ENCODE data around the gene VDAC2.

The VDAC2 gene

DNA sequence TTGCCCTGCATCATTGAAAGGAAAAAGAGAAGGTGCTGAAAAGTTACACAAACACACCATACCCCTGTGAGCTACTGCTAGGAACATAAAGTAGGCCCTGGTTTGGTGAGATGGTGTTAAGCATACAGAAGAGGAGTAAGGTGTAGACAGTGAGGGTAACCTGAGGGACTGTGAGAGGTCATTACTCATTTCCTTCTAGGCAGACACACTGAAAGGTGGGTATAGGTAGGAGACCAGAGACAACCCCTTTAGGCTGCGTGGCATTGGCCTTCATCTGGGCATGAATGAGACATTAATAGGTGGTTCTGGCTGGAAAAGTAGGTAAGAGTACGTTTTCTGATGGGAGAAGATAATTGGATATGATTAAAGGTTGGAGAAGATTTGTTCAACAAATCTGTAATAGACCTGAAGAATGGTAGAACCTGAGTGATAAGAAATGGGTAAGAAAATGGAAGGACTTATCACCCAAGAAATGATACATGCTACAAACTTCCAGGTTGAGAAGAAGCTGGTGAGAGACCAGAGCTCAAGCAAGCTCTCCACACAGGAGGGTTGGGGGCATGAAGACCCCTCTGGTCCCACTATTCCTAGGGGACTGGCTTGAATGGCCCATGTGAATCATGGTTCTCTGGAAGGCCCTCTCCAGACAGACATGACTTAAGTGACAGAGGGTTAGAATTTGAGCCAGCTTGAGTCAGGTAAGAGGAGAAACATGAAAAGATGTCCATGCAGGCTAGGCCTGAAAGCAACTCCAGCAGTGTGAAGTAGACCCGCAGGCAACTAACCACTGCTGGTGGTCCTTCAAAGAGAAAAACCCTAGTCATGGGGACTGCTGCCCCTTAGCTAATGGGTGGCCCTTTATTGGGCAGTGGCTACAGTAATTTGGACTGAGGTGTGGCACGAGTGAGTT is 21.3 kb downstream of the VDAC2 start:
- no peak for DNase-seq

DNA sequence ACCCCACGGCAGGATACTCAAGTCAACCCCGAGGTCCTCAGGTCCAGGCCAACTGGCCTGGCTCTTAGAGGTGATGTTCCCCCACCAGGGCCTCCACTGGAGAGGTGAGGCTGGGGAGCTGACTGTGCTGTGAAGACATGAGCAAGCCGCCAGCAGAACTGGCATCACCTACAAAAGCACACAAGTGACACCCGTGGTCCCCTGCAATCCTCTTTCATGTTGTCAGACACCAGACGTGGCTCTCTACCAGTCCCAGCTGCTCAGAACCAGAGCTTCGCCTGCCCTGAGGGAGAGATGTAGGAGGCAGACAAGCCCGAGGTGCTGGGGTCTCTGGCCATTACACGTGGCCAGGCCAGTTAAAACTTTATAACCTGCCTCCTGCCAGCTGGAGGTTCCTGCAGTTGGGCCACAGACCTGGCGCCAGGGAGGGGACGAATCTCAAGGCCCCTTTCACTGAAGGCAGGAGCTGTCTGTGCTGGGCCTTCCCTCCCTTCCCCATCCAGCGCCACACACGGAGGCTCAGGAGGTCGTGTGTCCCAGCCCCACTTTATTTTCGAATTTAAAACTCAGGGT is 22.9 kb downstream of the VDAC2 start:
- DNase-seq: no peak

GRCh38 chr10:75234017-75234682 is 23.6 kb downstream of the VDAC2 start:
- DNase-seq: no peak

GRCh38 chr10:75234683-75235374 is 24.2 kb downstream of the VDAC2 start:
- DNase-seq: no peak

- peak; percentile 51 for DNase-seq
Measured at GRCh38 chr10:75235375-75236177, 25.0 kb downstream of the VDAC2 start, which contains the start of gene COMTD1. Gene COMTD1 (minus strand): TSS chr10:75235957. CDS start chr10:75235928, 29 bp downstream.

DNA sequence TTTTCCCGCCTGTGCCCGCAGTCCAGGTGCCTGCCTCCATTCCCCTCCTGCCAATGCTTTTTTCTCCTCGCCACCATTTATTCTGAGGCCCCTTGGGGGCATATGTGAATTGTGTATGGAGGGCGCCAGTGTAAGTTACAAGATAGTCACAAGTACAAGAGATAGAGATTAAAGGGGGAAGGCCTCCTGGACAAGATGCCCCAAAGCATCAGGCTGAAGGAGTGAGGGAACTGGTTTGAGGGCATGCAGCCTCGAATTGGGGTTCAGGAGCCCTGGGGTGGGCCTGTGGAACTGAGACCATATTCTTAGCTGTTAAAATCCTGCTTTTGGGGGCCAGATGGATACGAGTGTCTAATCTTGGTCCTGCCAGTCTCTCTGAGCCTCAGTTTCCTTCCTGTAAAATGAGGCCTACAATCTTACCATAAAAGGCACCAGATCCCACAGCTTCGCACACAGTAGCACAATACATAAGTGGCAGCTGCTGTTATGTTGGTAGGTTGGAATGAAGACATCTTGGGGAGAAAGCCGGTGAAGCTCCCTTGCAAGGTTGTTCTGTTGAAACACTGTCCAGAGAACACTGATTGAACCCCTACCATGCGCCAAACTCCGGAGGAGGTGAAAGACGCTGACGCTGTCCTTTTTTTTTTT is 25.7 kb downstream of the VDAC2 start:
- no peak for DNase-seq

DNA sequence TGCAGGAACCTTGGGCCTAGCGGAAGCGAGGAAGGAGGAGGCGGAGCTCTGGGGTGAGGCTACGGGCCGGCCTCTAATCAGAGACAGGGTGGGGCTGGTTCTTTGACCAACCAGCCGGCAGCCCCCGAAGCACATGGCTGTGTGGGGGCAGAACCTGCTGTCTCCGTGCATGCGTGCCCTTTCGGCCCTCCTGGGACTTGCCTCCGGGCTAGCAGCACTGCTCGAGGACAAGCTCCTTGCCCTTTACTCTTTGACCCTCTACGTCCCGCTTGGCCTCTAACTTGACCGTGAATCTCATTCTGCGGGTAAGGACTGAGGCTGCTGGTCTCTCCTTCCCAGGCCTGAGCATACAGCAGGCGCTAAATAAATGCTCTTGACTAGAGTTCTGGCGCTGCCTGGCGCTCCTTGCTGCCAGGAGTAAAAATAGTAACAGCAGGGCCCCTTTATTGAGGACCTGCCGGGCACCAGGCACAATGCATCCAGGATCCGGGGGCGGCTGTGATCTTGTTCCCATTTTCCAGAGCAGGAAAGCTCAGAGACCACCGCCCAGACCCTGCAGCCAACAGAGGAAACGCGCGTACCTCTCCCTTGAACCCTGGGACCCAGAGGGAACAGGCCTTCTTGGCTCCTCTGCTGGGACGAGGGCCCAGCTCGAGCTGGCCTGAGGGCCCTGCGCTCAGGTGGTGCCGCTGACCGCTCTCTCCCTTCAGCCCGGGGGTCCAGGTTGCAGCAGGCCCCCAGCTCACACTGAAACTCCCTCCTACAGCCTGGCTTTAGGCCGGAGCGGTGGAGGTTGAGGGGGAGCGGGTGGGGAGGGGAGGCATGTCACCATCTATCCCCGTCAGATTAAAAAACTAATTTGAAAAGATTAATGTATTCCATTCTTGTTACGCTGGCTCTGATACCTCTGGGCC is 27.8 kb downstream of the VDAC2 start:
- no peak for DNase-seq

- no peak for DNase-seq
Measured at GRCh38 chr10:75239096-75239790, 28.6 kb downstream of the VDAC2 start.

- DNase-seq: no peak
Measured at GRCh38 chr10:75240329-75241076, 29.9 kb downstream of the VDAC2 start.

DNA sequence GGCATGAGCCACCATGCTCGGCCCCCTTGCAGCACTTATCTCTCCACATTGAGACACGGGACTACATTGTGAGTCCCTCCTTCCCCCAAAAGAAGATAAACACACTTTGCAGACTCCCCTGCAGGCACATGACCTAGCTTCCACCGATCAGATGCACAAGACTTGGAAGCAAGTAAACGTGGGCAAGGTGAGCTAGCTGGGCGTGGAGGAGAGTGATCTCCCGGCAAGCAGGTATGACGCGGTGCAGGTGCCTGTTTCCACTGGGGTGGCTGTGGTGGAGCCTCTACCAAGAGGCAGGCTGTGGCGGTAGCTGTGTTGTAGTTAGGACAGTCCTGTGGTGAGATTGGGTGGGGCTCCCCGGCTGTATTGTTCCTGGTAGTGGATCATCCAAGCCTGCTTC is 32.8 kb downstream of the VDAC2 start:
- DNase-seq: no peak

DNA sequence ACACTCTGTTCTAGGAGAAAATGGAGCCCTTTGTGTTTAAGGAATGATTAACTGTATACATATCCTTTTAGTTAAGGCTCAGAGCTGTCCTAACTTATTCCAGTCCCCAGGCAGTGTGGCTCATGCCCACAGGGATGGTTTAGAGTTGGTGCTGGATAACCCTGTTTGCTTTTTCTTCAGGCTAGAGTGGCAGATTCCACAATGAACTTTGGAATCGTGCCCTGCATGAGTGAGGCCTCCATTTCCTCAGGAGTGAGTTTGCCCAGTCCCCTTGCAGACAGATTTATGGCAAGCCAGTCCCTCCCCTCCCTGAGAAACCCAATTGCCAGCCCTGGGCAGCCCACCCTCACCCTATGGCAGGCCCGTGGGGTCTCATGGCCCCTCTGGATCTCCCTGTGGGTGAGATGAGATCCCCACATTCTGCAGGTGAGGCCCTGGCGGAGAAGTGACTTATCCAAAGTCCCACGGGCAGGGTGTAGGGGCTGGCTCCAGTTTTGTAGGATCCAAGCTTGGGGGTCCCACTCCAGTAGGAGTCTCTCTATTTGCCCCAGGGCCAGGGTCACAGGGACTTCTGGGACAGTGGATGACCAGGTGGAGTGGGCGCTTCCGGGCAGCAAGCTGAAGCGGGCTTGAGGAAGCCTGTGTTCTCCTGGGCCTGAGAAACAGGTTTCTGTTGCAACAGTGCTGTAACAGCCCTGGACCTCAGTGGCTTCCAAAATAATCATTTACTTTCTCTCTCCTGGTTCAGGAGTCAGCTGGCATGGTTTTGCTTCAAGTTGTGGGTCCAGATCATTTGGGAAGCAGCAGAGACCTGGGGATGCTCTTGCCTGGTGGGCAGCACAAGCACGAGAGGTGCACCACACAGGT is 34.1 kb downstream of the VDAC2 start:
- no peak for DNase-seq

- no peak for DNase-seq
Measured at GRCh38 chr10:75245354-75246250, 35.0 kb downstream of the VDAC2 start.

DNA sequence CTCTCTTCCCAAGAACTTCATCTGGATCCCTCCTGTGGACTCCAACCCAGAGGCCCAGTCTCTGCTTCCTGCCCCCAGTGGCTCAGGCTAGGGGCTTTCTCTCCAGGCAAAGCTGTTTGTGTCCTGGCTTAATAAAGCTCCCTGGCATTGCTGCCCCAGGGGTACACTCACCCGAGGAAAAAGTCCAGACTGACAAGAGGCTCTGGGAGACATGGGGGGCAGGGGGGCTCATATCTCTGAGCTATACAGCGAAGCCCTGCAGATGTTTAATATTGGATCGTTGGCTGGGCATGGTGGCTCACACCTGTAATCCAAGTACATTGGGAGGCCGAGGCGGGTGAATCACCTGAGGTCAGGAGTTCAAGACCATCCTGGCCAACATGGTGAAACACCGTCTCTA is 35.9 kb downstream of the VDAC2 start:
- DNase-seq: no peak

DNA sequence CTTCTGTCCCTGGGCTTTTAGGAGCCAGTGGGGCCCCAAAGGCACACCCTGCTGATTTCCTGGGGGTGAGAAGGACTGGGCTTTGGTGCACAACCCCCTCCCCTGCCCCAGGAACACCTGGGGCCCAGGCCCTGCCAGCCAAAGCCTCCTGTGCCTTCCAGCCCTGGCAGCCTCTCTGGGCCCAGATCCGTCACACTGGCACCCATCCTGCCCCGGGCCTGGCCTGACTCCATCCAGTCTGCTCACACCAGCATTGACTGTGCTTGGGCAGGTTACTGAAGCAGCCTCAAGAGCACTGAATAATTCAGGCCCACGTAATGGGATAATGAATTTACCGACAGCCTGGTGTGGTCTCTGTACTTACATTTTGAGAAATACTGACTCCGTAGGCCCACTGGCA is 37.2 kb downstream of the VDAC2 start:
- no peak for DNase-seq

GRCh38 chr10:75250934-75251333 is 40.3 kb downstream of the VDAC2 start:
- no peak for DNase-seq

GRCh38 chr10:75253281-75254220 is 43.0 kb downstream of the VDAC2 start:
- DNase-seq: no peak

All from DMS79 treated with DMSO at 0.1 percent for 48 hours (cell line).